GM12878 (cell line): ENCODE measurements around the gene TNNT3. TPM values are rescaled to one million over a fixed set of nuclear protein-coding genes. Genes with fewer than 3 reads are reported as not detected.

Experiments used
- CBX3 ChIP-seq: fragments of 200-600 bp; sonication (generic); IDR thresholded peaks from 2 replicates; pipeline ENCODE4 v1.6.1; 2016; ENCODE audit warnings: low read depth, borderline replicate concordance
- CHD1 ChIP-seq: IDR thresholded peaks from 2 replicates; pipeline ENCODE4 v1.6.1; 2012; ENCODE audit warnings: low read depth, low read length, improper control_type of control experiment
- CREB1 ChIP-seq: IDR thresholded peaks from 2 replicates; pipeline ENCODE4 v1.6.1; 2012; ENCODE audit warnings: low read depth, mild to moderate bottlenecking, inconsistent platforms
- DPF2 ChIP-seq: fragments of 450-650 bp; IDR thresholded peaks from 2 replicates; pipeline ENCODE4 v1.6.1; 2017; ENCODE audit warnings: mild to moderate bottlenecking
- FOS ChIP-seq: IDR thresholded peaks from 3 replicates; pipeline ENCODE4 v1.6.1; 2011; ENCODE audit warnings: borderline replicate concordance; ENCODE audit not compliant: insufficient read length; ENCODE audit errors: extremely low read depth
- HDAC6 ChIP-seq: fragments of 200-600 bp; sonication (generic); IDR thresholded peaks from one replicate; pipeline ENCODE4 v1.8.0; 2017; ENCODE audit warnings: antibody characterized with exemption; ENCODE audit not compliant: unreplicated experiment
- HDGF ChIP-seq: fragments of 450-650 bp; IDR thresholded peaks from 2 replicates; pipeline ENCODE4 v1.6.1; 2016; ENCODE audit warnings: antibody characterized with exemption
- KLF5 ChIP-seq: fragments of 450-650 bp; IDR thresholded peaks from 2 replicates; pipeline ENCODE4 v1.6.1; 2014; ENCODE audit warnings: mild to moderate bottlenecking; ENCODE audit not compliant: partially characterized antibody
- MYB ChIP-seq: fragments of 150-350 bp; IDR thresholded peaks from 2 replicates; pipeline ENCODE4 v1.6.1; 2014; ENCODE audit warnings: mild to moderate bottlenecking, low read depth, low read length, borderline replicate concordance
- NBN ChIP-seq: fragments of 450-650 bp; IDR thresholded peaks from 2 replicates; pipeline ENCODE4 v1.6.1; 2016
- NFYB ChIP-seq: IDR thresholded peaks from 2 replicates; pipeline ENCODE4 v1.6.1; 2011; ENCODE audit warnings: low read depth, mild to moderate bottlenecking, low read length, improper control_type of control experiment, moderate library complexity; ENCODE audit not compliant: insufficient read depth
- PAX5 ChIP-seq: IDR thresholded peaks from 2 replicates; pipeline ENCODE4 v1.6.1; 2011; ENCODE audit warnings: low read depth, low read length, borderline replicate concordance
- PAX8 ChIP-seq: fragments of 450-650 bp; IDR thresholded peaks from 2 replicates; pipeline ENCODE4 v1.6.1; 2017; ENCODE audit warnings: mild to moderate bottlenecking, moderate library complexity
- PKNOX1 ChIP-seq: fragments of 450-650 bp; IDR thresholded peaks from 2 replicates; pipeline ENCODE4 v1.6.1; 2016; ENCODE audit warnings: mild to moderate bottlenecking
- PML ChIP-seq: IDR thresholded peaks from 2 replicates; pipeline ENCODE4 v1.6.1; 2012; ENCODE audit warnings: low read length, inconsistent platforms
- RB1 ChIP-seq: fragments of 450-650 bp; formaldehyde crosslinking; IDR thresholded peaks from 2 replicates; pipeline ENCODE4 v1.6.1; 2017; ENCODE audit warnings: mild to moderate bottlenecking, borderline replicate concordance
- RBBP5 ChIP-seq: fragments of 200-600 bp; sonication (generic); conservative IDR thresholded peaks from 2 replicates; pipeline ENCODE4 v1.6.1; 2016
- RFX5 ChIP-seq: IDR thresholded peaks from 2 replicates; pipeline ENCODE4 v1.6.1; 2011; ENCODE audit warnings: low read depth, low read length, improper control_type of control experiment
- RUNX3 ChIP-seq: IDR thresholded peaks from 2 replicates; pipeline ENCODE4 v1.6.1; 2012; ENCODE audit warnings: low read length, inconsistent platforms
- SIX5 ChIP-seq: IDR thresholded peaks from 2 replicates; pipeline ENCODE4 v1.6.1; 2011; ENCODE audit warnings: mild to moderate bottlenecking, low read depth, low read length, moderate library complexity; ENCODE audit not compliant: severe bottlenecking
- STAT1 ChIP-seq: fragments of 450-650 bp; conservative IDR thresholded peaks from 2 replicates; pipeline ENCODE4 v1.6.1; 2014; ENCODE audit warnings: antibody characterized with exemption, mild to moderate bottlenecking
- TAF1 ChIP-seq: IDR thresholded peaks from 2 replicates; pipeline ENCODE4 v1.6.1; 2011; ENCODE audit warnings: mild to moderate bottlenecking, low read depth, low read length, borderline replicate concordance
- YBX1 ChIP-seq: fragments of 450-650 bp; IDR thresholded peaks from 2 replicates; pipeline ENCODE4 v1.6.1; 2016; ENCODE audit warnings: antibody characterized with exemption
- ZNF217 ChIP-seq: fragments of 450-650 bp; IDR thresholded peaks from 2 replicates; pipeline ENCODE4 v1.6.1; 2017; ENCODE audit warnings: antibody characterized with exemption, mild to moderate bottlenecking
- ZNF384 ChIP-seq: IDR thresholded peaks from 2 replicates; pipeline ENCODE4 v1.6.1; 2012; ENCODE audit warnings: low read depth, mild to moderate bottlenecking, low read length, improper control_type of control experiment, borderline replicate concordance
- ZNF622 ChIP-seq: fragments of 450-650 bp; IDR thresholded peaks from 2 replicates; pipeline ENCODE4 v1.6.1; 2017; ENCODE audit warnings: mild to moderate bottlenecking, inconsistent platforms
- ZZZ3 ChIP-seq: IDR thresholded peaks from 2 replicates; pipeline ENCODE4 v1.6.1; 2011; ENCODE audit warnings: low read depth; ENCODE audit not compliant: control insufficient read depth, insufficient read length
- polyA plus RNA-seq, 11 experiments: library from polyadenylated mRNA; depleted of rRNA in 4 of 11; unstranded in 6 of 11; stranded (reverse) in 5 of 11; fragments of >200 nt; fragmentation: Nextera tagmentation in 4 of 11; fragmentation: Illumina TruSeq in 1 of 11; extraction: Ambion mirVana in 4 of 11; extraction: Trizol in 1 of 11; gene quantifications; 1 replicate in 1 of 11; 2 replicates in 10 of 11; pipeline versions ENCODE4 v1.2.1 to v1.2.3, GENCODE V29; 2011 to 2016; ENCODE audit warnings: inconsistent platforms in 2 of 11, missing spikeins in 2 of 11, low read depth in 1 of 11
- total RNA-seq, 4 experiments: library from RNA; depleted of rRNA in 3 of 4; stranded (reverse); fragments of >200 nt in 3 of 4; fragmentation: Illumina TruSeq in 1 of 4; extraction: Trizol in 1 of 4; gene quantifications; 2 replicates each; pipeline versions ENCODE4 v1.2.1 to v1.2.3, GENCODE V29; 2013 to 2021
- TF ChIP-seq, protein P1 (sequence below): fragments of 450-650 bp; IDR thresholded peaks from 2 replicates; pipeline ENCODE4 v1.6.1; 2016; ENCODE audit warnings: mild to moderate bottlenecking, moderate library complexity, borderline replicate concordance

Gene TNNT3
- total and polyA plus RNA-seq, 10 of the 15 experiments (the other 5 are each of a cell fraction or from before 2014, with no cell fraction given) = 0.40 to 0.50 TPM; not detected in 8

DNA sequence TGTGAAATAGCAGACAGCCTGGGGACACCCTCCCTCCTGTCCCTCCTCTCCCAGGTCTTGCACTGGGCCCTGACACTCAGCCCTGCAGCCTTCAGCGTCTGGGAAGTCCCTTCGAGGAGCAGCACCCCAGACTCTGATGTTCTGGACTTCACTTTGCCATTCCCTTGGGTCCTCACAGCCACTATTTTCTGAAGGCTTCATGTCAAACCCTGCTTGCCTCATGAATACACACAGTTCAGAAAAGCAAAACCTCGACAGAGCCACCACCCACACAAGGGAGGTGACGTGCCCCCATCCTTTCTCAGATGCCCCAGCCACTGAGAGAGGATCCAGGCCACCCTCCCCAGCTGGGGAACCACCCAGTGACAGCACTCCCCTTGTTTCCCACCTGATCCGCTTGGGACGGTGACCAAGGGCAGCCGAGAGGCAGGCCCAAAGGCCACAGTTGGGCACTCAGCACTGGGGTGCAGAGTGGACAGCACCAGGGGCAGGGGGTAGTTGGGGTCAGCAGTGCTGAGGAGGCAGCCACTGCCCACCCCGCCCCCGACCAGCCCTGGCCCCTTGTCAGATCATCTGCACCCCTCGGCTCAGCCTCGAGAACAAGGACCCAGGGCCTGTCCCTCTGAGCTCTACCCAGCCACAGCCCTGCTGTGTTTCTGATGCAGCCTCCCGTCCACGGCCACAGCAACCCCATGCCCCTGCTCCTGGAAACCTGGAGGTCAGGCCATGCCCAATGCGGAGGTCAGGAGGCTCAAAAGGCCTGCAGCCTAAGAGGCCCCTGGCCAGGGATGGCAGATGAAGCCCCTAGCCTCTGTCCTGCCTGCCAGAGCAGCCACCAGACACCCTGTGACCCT is 3.1 kb upstream of the TNNT3 start (continued):
- TF ChIP-seq ZNF622 (no peak), FOS (no peak), CHD1 (no peak), YBX1 (no peak), PAX5 (peak; percentile 16; the same call in 1 of the 2 replicates), HDGF (no peak), ZNF217 (no peak), RUNX3 (peak; percentile 23), ZZZ3 (no peak), DPF2 (0 out of 2 replicates have a peak, but pooled peaks have one; percentile 34), CREB1 (no peak), RB1 (no peak), NBN (no peak), SIX5 (no peak), KLF5 (no peak), CBX3 (no peak), STAT1 (no peak), PML (no peak), NFYB (no peak), RFX5 (no peak), MYB (no peak), PKNOX1 (no peak), TAF1 (no peak), RBBP5 (no peak), HDAC6 (no peak), PAX8 (no peak), ZNF384 (no peak)
- TF ChIP-seq, protein P1, sequence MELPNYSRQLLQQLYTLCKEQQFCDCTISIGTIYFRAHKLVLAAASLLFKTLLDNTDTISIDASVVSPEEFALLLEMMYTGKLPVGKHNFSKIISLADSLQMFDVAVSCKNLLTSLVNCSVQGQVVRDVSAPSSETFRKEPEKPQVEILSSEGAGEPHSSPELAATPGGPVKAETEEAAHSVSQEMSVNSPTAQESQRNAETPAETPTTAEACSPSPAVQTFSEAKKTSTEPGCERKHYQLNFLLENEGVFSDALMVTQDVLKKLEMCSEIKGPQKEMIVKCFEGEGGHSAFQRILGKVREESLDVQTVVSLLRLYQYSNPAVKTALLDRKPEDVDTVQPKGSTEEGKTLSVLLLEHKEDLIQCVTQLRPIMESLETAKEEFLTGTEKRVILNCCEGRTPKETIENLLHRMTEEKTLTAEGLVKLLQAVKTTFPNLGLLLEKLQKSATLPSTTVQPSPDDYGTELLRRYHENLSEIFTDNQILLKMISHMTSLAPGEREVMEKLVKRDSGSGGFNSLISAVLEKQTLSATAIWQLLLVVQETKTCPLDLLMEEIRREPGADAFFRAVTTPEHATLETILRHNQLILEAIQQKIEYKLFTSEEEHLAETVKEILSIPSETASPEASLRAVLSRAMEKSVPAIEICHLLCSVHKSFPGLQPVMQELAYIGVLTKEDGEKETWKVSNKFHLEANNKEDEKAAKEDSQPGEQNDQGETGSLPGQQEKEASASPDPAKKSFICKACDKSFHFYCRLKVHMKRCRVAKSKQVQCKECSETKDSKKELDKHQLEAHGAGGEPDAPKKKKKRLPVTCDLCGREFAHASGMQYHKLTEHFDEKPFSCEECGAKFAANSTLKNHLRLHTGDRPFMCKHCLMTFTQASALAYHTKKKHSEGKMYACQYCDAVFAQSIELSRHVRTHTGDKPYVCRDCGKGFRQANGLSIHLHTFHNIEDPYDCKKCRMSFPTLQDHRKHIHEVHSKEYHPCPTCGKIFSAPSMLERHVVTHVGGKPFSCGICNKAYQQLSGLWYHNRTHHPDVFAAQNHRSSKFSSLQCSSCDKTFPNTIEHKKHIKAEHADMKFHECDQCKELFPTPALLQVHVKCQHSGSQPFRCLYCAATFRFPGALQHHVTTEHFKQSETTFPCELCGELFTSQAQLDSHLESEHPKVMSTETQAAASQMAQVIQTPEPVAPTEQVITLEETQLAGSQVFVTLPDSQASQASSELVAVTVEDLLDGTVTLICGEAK = no peak
